K562 (cell line): ENCODE results near the gene PEBP1. TPM values are rescaled to one million over a fixed set of nuclear protein-coding genes. Genes with fewer than 3 reads are reported as not detected.
A peak's percentile ranks its signal among the peaks of the same experiment; 100 is the strongest.

Source experiments
- ATAC-seq: fragments of 200-7000 bp; cut with Tn5 transposase; 3 replicates; pipeline ENCODE4 v1.9.1; 2020; ENCODE audit warnings: moderate library complexity
- BruUV-seq: library from RNA; stranded (reverse); fragments of 400-500 nt; replicated peaks from 2 replicates; lab custom pipeline; 2021; lab: Mats Ljungman, UMichigan
- CTCF ChIA-PET: fragments of 300-600 bp; formaldehyde crosslinking; extraction: SDS; loops from one replicate; lab custom pipeline; 2021; ENCODE audit warnings: low intra/inter-chr PET ratio; lab: Yijun Ruan, JAX
- POLR2A ChIA-PET: fragments of 300-600, 350-650 bp; sonication (Branson Sonifier 250); formaldehyde crosslinking; extraction: SDS; loops from one replicate; lab custom pipeline; 2021; ENCODE audit warnings: antibody characterized with exemption, inconsistent platforms; lab: Yijun Ruan, JAX
- DNase-seq, 4 experiments: peaks; one replicate each; pipeline versions ENCODE4 v3.0.0 to v3.0.0-alpha.2; 2011 to 2018; ENCODE audit warnings: low spot score in 3 of 4, mixed read lengths in 3 of 4; ENCODE audit errors: extremely low read depth in 1 of 4
- FAIRE-seq: peaks from 2 replicates; lab custom pipeline; 2011; peaks lifted over from hg19 to GRCh38; lab: Jason Lieb, UNC
- H2AFZ ChIP-seq: 2 replicates; pipeline ENCODE4 v1.6.0; 2011; ENCODE audit warnings: low read depth, low read length, control low read depth, inconsistent platforms
- H3K27ac ChIP-seq: fragments of 200-600 bp; 3 replicates; pipeline ENCODE4 v1.8.0; 2011; ENCODE audit warnings: low read depth, mild to moderate bottlenecking, control low read depth, inconsistent platforms, low read length, moderate library complexity, mixed read lengths; ENCODE audit errors: extremely low read depth
- H3K27me3 ChIP-seq, 2 experiments: fragments of 300-600 bp in 1 of 2; 2 replicates in 1 of 2; 3 replicates in 1 of 2; pipeline versions ENCODE4 v1.6.0 to v1.8.0; 2011; ENCODE audit warnings: inconsistent platforms in 2 of 2, low read length in 2 of 2, mild to moderate bottlenecking in 1 of 2, mixed read lengths in 1 of 2, moderate library complexity in 1 of 2; ENCODE audit not compliant: control insufficient read depth in 2 of 2, insufficient read depth in 2 of 2
- H3K36me3 ChIP-seq: fragments of 300-600 bp; 3 replicates; pipeline ENCODE4 v1.8.0; 2011; ENCODE audit warnings: mild to moderate bottlenecking, low read length, inconsistent platforms; ENCODE audit not compliant: control insufficient read depth, insufficient read depth
- H3K4me1 ChIP-seq, 2 experiments: fragments of 200-600 bp in 1 of 2; replicated peaks in 1 of 2; 2 replicates in 1 of 2; 3 replicates in 1 of 2; pipeline versions ENCODE4 v1.5.1 to v1.8.0; 2011; ENCODE audit warnings: inconsistent platforms in 2 of 2, low read length in 2 of 2, mild to moderate bottlenecking in 1 of 2, mixed read lengths in 1 of 2, moderate library complexity in 1 of 2; ENCODE audit not compliant: control insufficient read depth in 2 of 2, insufficient read depth in 2 of 2
- H3K4me2 ChIP-seq: 2 replicates; pipeline ENCODE4 v1.6.1; 2011; ENCODE audit warnings: low read length, control low read depth, inconsistent platforms, mixed read lengths; ENCODE audit not compliant: insufficient read depth
- H3K4me3 ChIP-seq: fragments of 200-600 bp; sonication (generic), shearing (Covaris generic); 2 replicates; pipeline ENCODE4 v1.5.1; 2016; ENCODE audit warnings: control low read depth, inconsistent platforms
- H3K79me2 ChIP-seq: fragments of 200-600 bp; 3 replicates; pipeline ENCODE4 v1.8.0; 2011; ENCODE audit warnings: low read length, inconsistent platforms; ENCODE audit not compliant: control insufficient read depth, insufficient read depth
- H3K9ac ChIP-seq, 2 experiments: 2 replicates each; pipeline versions ENCODE4 v1.6.0 to v1.6.1; 2011; ENCODE audit warnings: low read depth in 2 of 2, low read length in 2 of 2, control low read depth in 1 of 2, inconsistent platforms in 1 of 2, mild to moderate bottlenecking in 1 of 2, mixed read lengths in 1 of 2; ENCODE audit not compliant: insufficient read depth in 1 of 2
- H3K9me1 ChIP-seq: one replicate; pipeline ENCODE4 v1.6.0; 2011; ENCODE audit warnings: inconsistent platforms, mild to moderate bottlenecking, low read length, moderate library complexity; ENCODE audit not compliant: control insufficient read depth, insufficient read depth
- H3K9me3 ChIP-seq: replicated peaks from 2 replicates; pipeline ENCODE4 v1.5.1; 2011; ENCODE audit warnings: low read depth, low read length, inconsistent platforms; ENCODE audit not compliant: control insufficient read depth, insufficient read depth
- H4K20me1 ChIP-seq: replicated peaks from 2 replicates; pipeline ENCODE4 v1.6.1; 2011; ENCODE audit warnings: low read length, inconsistent platforms, mixed read lengths; ENCODE audit not compliant: control insufficient read depth, insufficient read depth
- CTCF ChIP-seq, 3 experiments: IDR thresholded peaks in 2 of 3; conservative IDR thresholded peaks in 1 of 3; 2 replicates each; pipeline ENCODE4 v1.5.1; 2011 to 2012; ENCODE audit warnings: low read length in 3 of 3, mild to moderate bottlenecking in 3 of 3, control low read depth in 2 of 3, improper control_type of control experiment in 1 of 3, inconsistent platforms in 1 of 3, low read depth in 1 of 3, mixed read lengths in 1 of 3, moderate library complexity in 1 of 3; ENCODE audit not compliant: insufficient read depth in 2 of 3
- RBM34 ChIP-seq: fragments of 200-400 bp; formaldehyde crosslinking; IDR thresholded peaks from 2 replicates; pipeline ENCODE4 v1.6.1; 2018; ENCODE audit warnings: low read length, borderline replicate concordance; ENCODE audit not compliant: insufficient read depth
- REST ChIP-seq, 2 experiments: fragments of 450-650 bp; formaldehyde crosslinking in 1 of 2; IDR thresholded peaks; 2 replicates each; pipeline versions ENCODE4 v1.4.0 to v1.6.1; 2014 to 2020; ENCODE audit warnings: mild to moderate bottlenecking in 2 of 2, borderline replicate concordance in 1 of 2, low read depth in 1 of 2
- SMARCA5 ChIP-seq: fragments of 450-650 bp; IDR thresholded peaks from 2 replicates; pipeline ENCODE4 v1.6.1; 2016
- ZNF175 ChIP-seq: fragments of 200-800 bp; sonication (Bioruptor generic); IDR thresholded peaks from 2 replicates; pipeline ENCODE4 v1.6.1; 2016; ENCODE audit warnings: low read depth, mild to moderate bottlenecking, missing genetic modification characterization, missing compliant biosample characterization
- WGBS: fragments of 100-300 bp; shearing (Covaris generic); methylation state at CpG from one replicate; pipeline ENCODE4 v1.1.6; 2016; ENCODE audit warnings: low coverage, mixed read lengths; ENCODE audit not compliant: insufficient coverage; ENCODE audit errors: missing lambda C conversion rate; 5-methylcytosine and 5-hydroxymethylcytosine counted together
- in situ Hi-C: fragments of 300-500 bp; cut with MboI; formaldehyde crosslinking; loops from 4 replicates; pipeline ENCODE4 v1.15.0; 2018; ENCODE audit warnings: inconsistent platforms, mixed read lengths
- intact Hi-C: fragments of 100-400 bp; cut with micrococcal nuclease; formaldehyde crosslinking; loops from 2 replicates; pipeline ENCODE4 v1.14.2; 2022
- polyA plus RNA-seq, 8 experiments: library from polyadenylated mRNA; depleted of rRNA in 4 of 8; stranded (reverse) in 5 of 8; unstranded in 3 of 8; fragments of >200 nt; fragmentation: Nextera tagmentation in 2 of 8; fragmentation: Illumina TruSeq in 1 of 8; extraction: Ambion mirVana in 2 of 8; extraction: Trizol in 1 of 8; gene quantifications; 2 replicates each; pipeline versions ENCODE4 v1.2.1 to v1.2.3, GENCODE V29; 2011 to 2014; ENCODE audit warnings: inconsistent platforms in 1 of 8, missing spikeins in 1 of 8
- total RNA-seq, 7 experiments: library from RNA; depleted of rRNA in 6 of 7; stranded (reverse); fragments of >200 nt in 6 of 7; fragmentation: Illumina TruSeq in 2 of 7; extraction: Trizol in 2 of 7; gene quantifications; 2 replicates each; pipeline versions ENCODE4 v1.2.1 to v1.2.3, GENCODE V29; 2011 to 2021; ENCODE audit warnings: low replicate concordance in 1 of 7

The PEBP1 gene
- total and polyA plus RNA-seq, 9 of the 15 experiments (the other 6 are each of a cell fraction or from before 2014, with no cell fraction given): 77.3 to 207 (median 153) TPM

GRCh38 chr12:118107694-118108093 is 28.2 kb upstream of the PEBP1 start (continued):
- TF ChIP-seq CTCF (IDR thresholded peaks at IDR 0.05 in 2 of 3, conservative IDR thresholded peaks at IDR 0.05 in 1 of 3; ENCODE audit: insufficient read depth in 2 of 3, low read depth in 1 of 3, low read length in 3 of 3): no peak

- no peak overlapping the region for H3K4me3 ChIP-seq
- H3K27me3 ChIP-seq: peaks cover 0 to 5% of the 10 kb centered on the region in 2 experiments; a peak in 2 of 5 replicates
- ChIA-PET POLR2A (interaction anchor here (0.6 to 0.8 kb wide), 3 partner anchors 11 to 30 kb away, joined by 3 read pairs; no protein-coding TSS in a partner anchor), CTCF (no interaction called here)
- no peaks in the 10 kb centered on the region for H3K79me2 ChIP-seq
- 25% methylated on average over 1 of the region's 1 CpG for WGBS
- no peak overlapping the region for H3K4me2 ChIP-seq
- peaks cover 0 to 3% of the 10 kb centered on the region in 2 experiments; a peak in 2 of 5 replicates for H3K4me1 ChIP-seq
- H3K9ac ChIP-seq: no peak overlapping the region
- ATAC-seq (no peak), DNase-seq (no peak), FAIRE-seq (no peak)
- no peaks in the 10 kb centered on the region for H3K9me1 ChIP-seq
- H2AFZ ChIP-seq: no peak overlapping the region
- TF ChIP-seq SMARCA5 (no peak), ZNF175 (CRISPR knock-in tag) (no peak), REST (IDR thresholded peaks at IDR 0.05; ENCODE audit: borderline replicate concordance) (peak; percentile 69), REST (CRISPR knock-in tag; IDR thresholded peaks at IDR 0.05; ENCODE audit: low read depth) (no peak), RBM34 (no peak)
- H3K36me3 ChIP-seq: no peaks in the 10 kb centered on the region
- H3K27ac ChIP-seq: no peak overlapping the region
- in situ Hi-C loops (no loop called here), intact Hi-C loops (no loop called here)
- no peaks in the 10 kb centered on the region for H3K9me3 ChIP-seq
- H4K20me1 ChIP-seq: no peaks in the 10 kb centered on the region
- BruUV-seq: no TSS peak
These were observed 26.8 kb upstream of the PEBP1 start for GRCh38 chr12:118109088-118109487.
